Measurements from ENCODE around the gene WWOX.

Gene WWOX

DNA sequence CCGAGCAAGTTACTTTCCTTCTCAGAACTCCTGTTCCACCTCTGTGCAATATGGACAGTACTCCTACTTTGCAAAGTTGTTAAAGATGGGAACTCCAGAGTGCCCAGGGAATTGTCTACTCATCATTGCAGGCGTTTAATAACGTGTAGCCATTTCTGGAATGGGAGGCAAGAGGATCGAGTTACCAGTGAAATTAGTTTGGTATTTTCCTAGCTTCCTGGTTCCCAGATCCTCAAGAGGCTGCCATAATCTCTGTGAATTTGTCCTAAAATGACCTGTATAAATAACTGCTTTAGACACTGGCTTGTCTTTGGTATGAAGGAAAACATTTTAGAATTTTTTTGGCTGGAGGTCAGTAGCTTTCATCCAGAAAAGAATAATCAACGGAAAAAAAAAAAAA lies 27.7 kb downstream of the WWOX start:
- Histone ChIP-seq H3K4me3 (ENCODE audit: low read depth in 1 of 2, low read length in 1 of 2) (no peak overlapping the region), H3K9me3 (no peaks in the 10 kb centered on the region), H3K27me3 (no peaks in the 10 kb centered on the region), H3K27ac (no peak overlapping the region), H3K4me1 (ENCODE audit: control insufficient read depth in 1 of 2, insufficient read depth in 1 of 2, low read depth in 1 of 2, low read length in 1 of 2) (no peaks in the 10 kb centered on the region), H3K36me3 (no peaks in the 10 kb centered on the region)
- TF ChIP-seq, protein P1, sequence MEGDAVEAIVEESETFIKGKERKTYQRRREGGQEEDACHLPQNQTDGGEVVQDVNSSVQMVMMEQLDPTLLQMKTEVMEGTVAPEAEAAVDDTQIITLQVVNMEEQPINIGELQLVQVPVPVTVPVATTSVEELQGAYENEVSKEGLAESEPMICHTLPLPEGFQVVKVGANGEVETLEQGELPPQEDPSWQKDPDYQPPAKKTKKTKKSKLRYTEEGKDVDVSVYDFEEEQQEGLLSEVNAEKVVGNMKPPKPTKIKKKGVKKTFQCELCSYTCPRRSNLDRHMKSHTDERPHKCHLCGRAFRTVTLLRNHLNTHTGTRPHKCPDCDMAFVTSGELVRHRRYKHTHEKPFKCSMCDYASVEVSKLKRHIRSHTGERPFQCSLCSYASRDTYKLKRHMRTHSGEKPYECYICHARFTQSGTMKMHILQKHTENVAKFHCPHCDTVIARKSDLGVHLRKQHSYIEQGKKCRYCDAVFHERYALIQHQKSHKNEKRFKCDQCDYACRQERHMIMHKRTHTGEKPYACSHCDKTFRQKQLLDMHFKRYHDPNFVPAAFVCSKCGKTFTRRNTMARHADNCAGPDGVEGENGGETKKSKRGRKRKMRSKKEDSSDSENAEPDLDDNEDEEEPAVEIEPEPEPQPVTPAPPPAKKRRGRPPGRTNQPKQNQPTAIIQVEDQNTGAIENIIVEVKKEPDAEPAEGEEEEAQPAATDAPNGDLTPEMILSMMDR (IDR thresholded peaks at IDR 0.05), result no peak

DNA sequence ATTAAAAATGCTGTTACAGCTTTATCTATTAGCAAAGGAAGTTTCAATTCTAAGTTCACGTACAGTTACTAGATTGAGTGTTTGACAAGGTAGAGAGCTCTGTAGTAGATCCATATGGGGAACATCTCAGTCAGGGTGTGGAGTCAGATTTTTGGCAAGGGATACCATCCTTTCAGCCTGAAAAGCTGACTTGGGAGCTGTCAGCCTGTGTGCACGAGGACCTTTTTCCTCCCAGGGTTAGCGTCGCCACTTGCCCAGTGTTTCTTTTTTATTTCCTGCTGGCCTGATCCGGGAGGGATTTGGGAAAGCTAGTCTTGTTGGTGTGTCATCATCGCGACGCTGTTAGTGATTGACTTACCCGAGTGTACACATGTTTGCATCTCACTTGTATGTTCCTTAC lies 29.5 kb downstream of the WWOX start:
- Histone ChIP-seq H3K4me3 (ENCODE audit: low read depth in 1 of 2, low read length in 1 of 2) (no peak overlapping the region), H3K27ac (no peak overlapping the region), H3K4me1 (ENCODE audit: control insufficient read depth in 1 of 2, insufficient read depth in 1 of 2, low read depth in 1 of 2, low read length in 1 of 2) (no peaks in the 10 kb centered on the region), H3K36me3 (no peaks in the 10 kb centered on the region), H3K9me3 (no peaks in the 10 kb centered on the region), H3K27me3 (no peaks in the 10 kb centered on the region)
- TF ChIP-seq, protein P1 (IDR thresholded peaks at IDR 0.05), result no peak

DNA sequence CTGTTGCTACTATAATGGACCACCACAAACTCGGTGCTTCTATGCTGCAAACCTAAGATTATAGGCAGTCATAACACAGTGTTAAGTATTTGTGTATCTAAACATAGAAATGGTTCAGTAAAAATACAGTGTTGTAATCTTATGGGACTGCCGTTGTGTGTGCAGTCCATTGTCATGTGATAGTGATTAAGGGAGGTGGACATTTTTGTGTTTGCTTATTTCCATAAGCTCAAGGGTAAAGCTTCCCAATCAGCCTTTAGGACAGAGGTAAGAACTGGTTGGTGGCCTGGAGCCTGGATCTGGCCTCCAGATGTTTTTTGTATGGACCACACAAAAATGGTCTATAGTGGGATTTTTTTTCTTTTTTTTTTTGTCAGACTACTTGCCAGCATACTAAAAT lies 29.9 kb downstream of the WWOX start:
- Histone ChIP-seq H3K27ac (no peak overlapping the region), H3K36me3 (no peaks in the 10 kb centered on the region), H3K4me1 (ENCODE audit: control insufficient read depth in 1 of 2, insufficient read depth in 1 of 2, low read depth in 1 of 2, low read length in 1 of 2) (no peaks in the 10 kb centered on the region), H3K9me3 (no peaks in the 10 kb centered on the region), H3K4me3 (ENCODE audit: low read depth in 1 of 2, low read length in 1 of 2) (no peak overlapping the region), H3K27me3 (no peaks in the 10 kb centered on the region)
- TF ChIP-seq, protein P1 (IDR thresholded peaks at IDR 0.05), result no peak

DNA sequence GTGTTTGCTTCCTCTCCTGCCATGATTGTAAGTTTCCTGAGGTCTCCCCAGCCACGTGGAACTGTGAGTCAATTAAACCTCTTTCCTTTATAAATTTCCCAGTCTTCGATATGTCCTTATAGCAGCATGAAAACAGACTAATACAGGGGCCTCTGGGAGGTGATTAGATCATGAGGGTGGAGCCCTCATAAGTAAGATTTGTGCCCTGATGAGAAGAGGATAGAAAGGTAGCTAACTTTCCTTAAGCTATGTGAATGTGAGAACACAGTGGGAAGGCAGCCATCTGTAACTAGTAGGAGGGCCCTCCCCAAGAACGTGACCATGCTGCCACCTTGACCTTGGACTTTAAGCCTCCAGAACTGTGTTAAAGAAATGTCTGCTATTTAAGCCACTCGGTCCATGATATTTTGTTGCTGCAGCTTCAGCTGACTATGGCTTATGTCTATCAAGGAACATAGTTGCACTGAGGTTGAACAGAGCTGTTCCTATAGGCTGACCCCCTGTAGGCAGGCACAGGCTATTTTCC lies 30.7 kb downstream of the WWOX start:
- TF ChIP-seq, protein P1 (IDR thresholded peaks at IDR 0.05), result no peak
- H3K27me3 ChIP-seq, result no peaks in the 10 kb centered on the region
- no peaks in the 10 kb centered on the region for H3K9me3 ChIP-seq
- H3K4me1 ChIP-seq (ENCODE audit: control insufficient read depth in 1 of 2, insufficient read depth in 1 of 2, low read depth in 1 of 2, low read length in 1 of 2), result no peaks in the 10 kb centered on the region
- no peak overlapping the region for H3K27ac ChIP-seq
- H3K36me3 ChIP-seq, result no peaks in the 10 kb centered on the region
- H3K4me3 ChIP-seq (ENCODE audit: low read depth in 1 of 2, low read length in 1 of 2), result no peak overlapping the region

DNA sequence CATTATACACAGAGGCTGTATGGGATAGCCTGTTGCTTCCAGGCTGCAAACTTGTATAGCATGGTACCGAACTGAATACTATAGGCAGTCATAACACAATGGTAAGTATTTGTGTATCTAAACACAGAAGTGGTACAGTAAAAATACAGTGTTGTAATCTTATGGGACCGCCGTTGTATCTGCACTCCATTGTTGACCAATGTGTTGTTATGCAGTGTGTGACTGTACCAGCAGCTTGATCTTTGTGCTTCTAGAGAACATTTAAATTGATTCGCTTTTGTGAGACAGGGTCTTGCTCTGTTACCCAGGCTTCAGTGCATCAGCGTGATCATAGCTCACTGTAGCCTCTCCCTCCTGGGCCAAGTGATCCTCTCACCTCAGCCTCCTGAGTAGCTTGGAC lies 31.5 kb downstream of the WWOX start:
- H3K27me3 ChIP-seq, result no peaks in the 10 kb centered on the region
- no peaks in the 10 kb centered on the region for H3K36me3 ChIP-seq
- no peak overlapping the region for H3K4me3 ChIP-seq (ENCODE audit: low read depth in 1 of 2, low read length in 1 of 2)
- TF ChIP-seq, protein P1 (IDR thresholded peaks at IDR 0.05), result no peak
- no peak overlapping the region for H3K27ac ChIP-seq
- H3K9me3 ChIP-seq, result no peaks in the 10 kb centered on the region
- H3K4me1 ChIP-seq (ENCODE audit: control insufficient read depth in 1 of 2, insufficient read depth in 1 of 2, low read depth in 1 of 2, low read length in 1 of 2), result no peaks in the 10 kb centered on the region

DNA sequence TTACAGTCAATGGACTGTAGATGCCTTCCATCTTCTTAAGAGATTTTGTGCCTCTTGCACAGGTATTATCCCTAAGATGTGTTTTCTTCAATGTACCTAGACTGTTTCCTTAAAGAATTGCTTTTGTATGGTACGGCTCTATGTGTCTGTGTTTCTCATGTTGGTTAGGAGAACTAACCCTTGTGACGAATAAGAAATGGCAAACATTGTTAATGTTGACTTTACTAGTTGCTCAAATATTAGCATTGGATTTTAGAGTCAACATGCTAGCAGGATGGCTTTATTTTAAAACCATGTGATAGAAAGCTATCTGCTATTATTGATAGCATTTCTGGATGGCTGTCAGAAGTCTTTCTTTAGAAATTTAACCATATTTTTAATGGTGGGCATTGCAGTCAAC lies 34.5 kb downstream of the WWOX start:
- H3K36me3 ChIP-seq, result no peaks in the 10 kb centered on the region
- no peaks in the 10 kb centered on the region for H3K9me3 ChIP-seq
- TF ChIP-seq, protein P1 (IDR thresholded peaks at IDR 0.05), result no peak
- no peak overlapping the region for H3K27ac ChIP-seq
- H3K4me3 ChIP-seq (ENCODE audit: low read depth in 1 of 2, low read length in 1 of 2), result no peak overlapping the region
- no peaks in the 10 kb centered on the region for H3K27me3 ChIP-seq
- H3K4me1 ChIP-seq (ENCODE audit: control insufficient read depth in 1 of 2, insufficient read depth in 1 of 2, low read depth in 1 of 2, low read length in 1 of 2), result no peaks in the 10 kb centered on the region
